Gastrocnemius medialis (tissue), 4 donors: Measurements from ENCODE around the gene PLCL1. TPM values are rescaled to one million over a fixed set of nuclear protein-coding genes. Genes with fewer than 3 reads are reported as not detected.

ENCODE experiments used
- ATAC-seq, 2 donors: fragments of 150-250 bp; one replicate each; pipeline ENCODE4 v1.9.1; 2016
- DNase-seq, 2 donors: peaks; one replicate each; pipeline ENCODE4 v3.0.0-alpha.2; 2019
- H3K27ac ChIP-seq, 4 donors: fragments of 200-600 bp; sonication (generic); 1 replicate in 1 of 4; 2 replicates in 3 of 4; pipeline ENCODE4 v1.5.1; 2016 to 2018; ENCODE audit warnings: mild to moderate bottlenecking in 2 of 4, moderate library complexity in 1 of 4
- H3K27me3 ChIP-seq, 3 donors: fragments of 200-600 bp; sonication (generic) in 2 of 3; 1 replicate in 1 of 3; 2 replicates in 2 of 3; pipeline versions ENCODE4 v1.5.1 to v1.6.0; 2016 to 2019; ENCODE audit warnings: mild to moderate bottlenecking in 1 of 3, moderate library complexity in 1 of 3
- H3K36me3 ChIP-seq, 2 donors: fragments of 200-600 bp; sonication (generic) in 1 of 2; one replicate each; pipeline ENCODE4 v1.5.1; 2017 to 2018
- H3K4me1 ChIP-seq, 2 donors: fragments of 200-600 bp; sonication (generic) in 1 of 2; one replicate each; pipeline ENCODE4 v1.5.1; 2016 to 2017; ENCODE audit warnings: mild to moderate bottlenecking in 2 of 2
- H3K4me3 ChIP-seq, 4 donors: fragments of 200-600 bp; sonication (generic) in 3 of 4; 1 replicate in 1 of 4; 2 replicates in 3 of 4; pipeline ENCODE4 v1.5.1; 2016 to 2019; ENCODE audit warnings: mild to moderate bottlenecking in 2 of 4
- H3K9me3 ChIP-seq, 3 donors: fragments of 200-600 bp; sonication (generic) in 2 of 3; 1 replicate in 1 of 3; 2 replicates in 2 of 3; pipeline ENCODE4 v1.5.1; 2016 to 2019
- POLR2A ChIP-seq, 2 donors: fragments of 450-650 bp; IDR thresholded peaks; one replicate each; pipeline ENCODE4 v1.6.1; 2017; ENCODE audit warnings: antibody characterized with exemption in 2 of 2, mild to moderate bottlenecking in 2 of 2, moderate library complexity in 2 of 2
- in situ Hi-C, 4 donors: fragments of 200-750 bp; cut with MboI; loops; one replicate each; pipeline versions ENCODE4 v1.15.0 to v1.8.0; 2017; ENCODE audit warnings: low sequenced_read_pairs in 4 of 4
- intact Hi-C: fragments of 100-400 bp; cut with DNase I; formaldehyde crosslinking; loops from one replicate; pipeline ENCODE4 v1.15.1; 2023; ENCODE audit warnings: low total_unique reads
- total RNA-seq, 4 donors: library from RNA; depleted of rRNA; stranded (reverse); fragments of >200 nt; gene quantifications; one replicate each; pipeline versions ENCODE4 v1.1.0 to v1.2.3, GENCODE V29; 2016
- TF ChIP-seq, protein P1 (sequence below), 5 experiments: fragments of 450-650 bp in 3 of 5; fragments of 200-600 bp in 2 of 5; sonication (generic) in 2 of 5; IDR thresholded peaks in 4 of 5; conservative IDR thresholded peaks in 1 of 5; 1 replicate in 4 of 5; 2 replicates in 1 of 5; pipeline ENCODE4 v1.5.1; 2016 to 2019; ENCODE audit warnings: antibody characterized with exemption in 5 of 5, mild to moderate bottlenecking in 3 of 5, moderate library complexity in 3 of 5

The PLCL1 gene
- total RNA-seq, 4 donors from 2014 or later = 5.9 to 10.7 (median 9.8) TPM

DNA sequence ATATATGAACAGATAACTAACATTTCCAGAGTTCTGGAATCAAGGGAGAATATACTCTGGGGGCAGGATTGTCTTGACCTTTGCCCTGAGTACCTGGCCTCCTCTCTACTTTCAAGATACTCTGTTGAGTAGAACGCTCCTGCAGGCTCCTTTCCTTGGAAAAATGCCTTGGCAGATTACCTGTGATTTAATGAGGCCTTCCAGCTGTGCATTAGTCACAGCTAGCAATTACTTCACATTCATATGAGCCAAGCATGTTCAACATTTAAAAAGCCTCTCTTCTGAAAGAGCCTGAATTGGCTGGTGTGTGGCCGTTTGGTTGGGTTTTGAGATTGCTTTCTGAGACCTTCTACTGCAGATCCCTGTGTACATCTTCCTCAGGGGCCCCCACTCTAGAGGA, 142.2 kb downstream of the PLCL1 start:
- Histone ChIP-seq H3K27me3 (no peaks in the 10 kb centered on the region), H3K9me3 (no peaks in the 10 kb centered on the region), H3K36me3 (no peaks in the 10 kb centered on the region), H3K4me3 (no peak overlapping the region), H3K4me1 (peaks cover 57 to 58% of the 10 kb centered on the region in 2 donors), H3K27ac (peak overlapping the region in 1 of 4 donors; percentile 47)
- TF ChIP-seq POLR2A (IDR thresholded peaks at IDR 0.05) = no peak
- TF ChIP-seq, protein P1, sequence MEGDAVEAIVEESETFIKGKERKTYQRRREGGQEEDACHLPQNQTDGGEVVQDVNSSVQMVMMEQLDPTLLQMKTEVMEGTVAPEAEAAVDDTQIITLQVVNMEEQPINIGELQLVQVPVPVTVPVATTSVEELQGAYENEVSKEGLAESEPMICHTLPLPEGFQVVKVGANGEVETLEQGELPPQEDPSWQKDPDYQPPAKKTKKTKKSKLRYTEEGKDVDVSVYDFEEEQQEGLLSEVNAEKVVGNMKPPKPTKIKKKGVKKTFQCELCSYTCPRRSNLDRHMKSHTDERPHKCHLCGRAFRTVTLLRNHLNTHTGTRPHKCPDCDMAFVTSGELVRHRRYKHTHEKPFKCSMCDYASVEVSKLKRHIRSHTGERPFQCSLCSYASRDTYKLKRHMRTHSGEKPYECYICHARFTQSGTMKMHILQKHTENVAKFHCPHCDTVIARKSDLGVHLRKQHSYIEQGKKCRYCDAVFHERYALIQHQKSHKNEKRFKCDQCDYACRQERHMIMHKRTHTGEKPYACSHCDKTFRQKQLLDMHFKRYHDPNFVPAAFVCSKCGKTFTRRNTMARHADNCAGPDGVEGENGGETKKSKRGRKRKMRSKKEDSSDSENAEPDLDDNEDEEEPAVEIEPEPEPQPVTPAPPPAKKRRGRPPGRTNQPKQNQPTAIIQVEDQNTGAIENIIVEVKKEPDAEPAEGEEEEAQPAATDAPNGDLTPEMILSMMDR (IDR thresholded peaks at IDR 0.05 in 4 of 5, conservative IDR thresholded peaks at IDR 0.05 in 1 of 5) = no peak
- ATAC-seq (peak in 1 of 2 donors; percentile 55), DNase-seq (peak in 1 of 2 donors; percentile 10)
- in situ Hi-C loops (no loop called here), intact Hi-C loops (no loop called here)

DNA sequence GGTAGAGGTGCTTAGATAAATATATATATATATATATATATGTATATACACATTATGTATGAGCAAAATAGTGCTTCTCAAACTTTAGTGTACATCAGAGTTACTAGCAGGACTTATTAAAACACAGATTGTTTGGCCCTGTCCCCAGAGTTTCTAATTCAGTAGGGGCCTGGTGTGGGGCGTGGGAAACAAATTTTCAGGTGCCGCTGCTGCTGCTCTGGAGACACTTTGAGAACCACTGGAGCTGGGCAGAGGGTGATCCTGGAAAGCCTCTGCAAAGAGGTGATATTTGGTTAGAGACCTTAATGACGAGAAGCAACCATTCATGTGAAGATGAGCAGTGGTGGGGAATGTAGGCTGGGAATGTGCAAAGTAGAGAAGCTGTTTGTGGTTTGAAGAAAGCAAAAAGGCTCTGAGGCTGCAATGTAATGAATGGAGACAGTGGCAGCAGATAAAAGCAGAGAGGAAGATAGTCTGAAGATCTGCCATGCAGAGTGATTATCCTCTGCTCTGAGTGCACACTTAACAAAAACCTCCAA, 142.9 kb downstream of the PLCL1 start:
- H3K9me3 ChIP-seq = no peaks in the 10 kb centered on the region
- DNase-seq (no peak), ATAC-seq (no peak)
- peaks cover 59 to 64% of the 10 kb centered on the region in 2 donors for H3K4me1 ChIP-seq
- intact Hi-C loops (no loop called here), in situ Hi-C loops (no loop called here)
- no peak overlapping the region for H3K27ac ChIP-seq
- no peak overlapping the region for H3K4me3 ChIP-seq
- no peaks in the 10 kb centered on the region for H3K36me3 ChIP-seq
- no peaks in the 10 kb centered on the region for H3K27me3 ChIP-seq
- TF ChIP-seq POLR2A (IDR thresholded peaks at IDR 0.05) = no peak
- TF ChIP-seq, protein P1 (IDR thresholded peaks at IDR 0.05 in 4 of 5, conservative IDR thresholded peaks at IDR 0.05 in 1 of 5) = no peak

DNA sequence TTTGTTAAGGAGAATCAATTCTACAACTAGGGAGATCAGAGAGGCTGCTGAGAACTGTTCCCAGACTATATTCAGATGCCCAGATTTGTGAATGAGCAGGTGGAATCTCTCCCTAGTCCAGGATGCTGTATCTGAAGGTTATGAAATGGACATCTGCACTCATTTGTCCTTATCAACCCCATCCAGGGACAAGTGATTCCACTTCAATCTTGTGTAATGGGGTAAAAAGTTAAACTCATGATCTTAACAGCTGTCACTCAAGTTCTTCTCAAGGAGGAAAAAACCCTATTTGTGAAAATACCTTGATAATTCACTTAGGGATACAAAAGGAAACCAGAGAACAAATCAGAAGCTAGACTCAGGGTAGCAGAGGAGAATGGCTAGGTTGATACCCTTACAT, 144.8 kb downstream of the PLCL1 start:
- H3K36me3 ChIP-seq = no peaks in the 10 kb centered on the region
- intact Hi-C loops (no loop called here), in situ Hi-C loops (no loop called here)
- ATAC-seq = no peak
- peaks cover 56 to 57% of the 10 kb centered on the region in 2 donors for H3K4me1 ChIP-seq
- peak overlapping the region in 2 of 4 donors; percentile 44 for H3K27ac ChIP-seq
- no peaks in the 10 kb centered on the region for H3K27me3 ChIP-seq
- H3K9me3 ChIP-seq = no peaks in the 10 kb centered on the region
- no peak for DNase-seq
- TF ChIP-seq, protein P1 (IDR thresholded peaks at IDR 0.05 in 4 of 5, conservative IDR thresholded peaks at IDR 0.05 in 1 of 5) = no peak
- H3K4me3 ChIP-seq = no peak overlapping the region

DNA sequence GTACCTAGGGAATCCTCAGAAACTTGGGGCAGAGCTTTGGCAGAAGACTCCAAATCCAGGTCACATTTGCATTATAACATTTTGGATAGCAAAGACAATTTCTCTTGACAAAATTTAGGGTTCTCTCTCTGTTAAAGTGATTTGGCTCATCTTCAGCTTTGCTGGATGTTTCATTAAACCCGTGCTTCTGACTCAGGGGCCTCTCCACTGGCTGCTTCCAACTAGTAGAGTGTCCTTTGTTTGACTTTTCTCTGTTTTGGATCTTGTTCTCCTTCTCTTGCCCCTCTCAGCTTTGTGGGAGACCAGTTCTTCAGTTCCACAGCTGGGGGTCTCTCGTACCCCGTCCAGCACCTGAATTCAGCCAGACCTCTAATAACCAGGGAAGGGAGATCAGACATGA, 145.6 kb downstream of the PLCL1 start:
- Histone ChIP-seq H3K4me1 (peaks cover 52 to 54% of the 10 kb centered on the region in 2 donors), H3K9me3 (no peaks in the 10 kb centered on the region), H3K27me3 (no peaks in the 10 kb centered on the region), H3K36me3 (no peaks in the 10 kb centered on the region), H3K4me3 (no peak overlapping the region), H3K27ac (peak overlapping the region in 3 of 4 donors; percentile 44 to 48 (median 44))
- intact Hi-C loops = no loop called here
- in situ Hi-C loops = no loop called here
- TF ChIP-seq, protein P1 (IDR thresholded peaks at IDR 0.05 in 4 of 5, conservative IDR thresholded peaks at IDR 0.05 in 1 of 5) = no peak
- TF ChIP-seq POLR2A (IDR thresholded peaks at IDR 0.05) = no peak
- no peak for DNase-seq
- ATAC-seq = no peak

DNA sequence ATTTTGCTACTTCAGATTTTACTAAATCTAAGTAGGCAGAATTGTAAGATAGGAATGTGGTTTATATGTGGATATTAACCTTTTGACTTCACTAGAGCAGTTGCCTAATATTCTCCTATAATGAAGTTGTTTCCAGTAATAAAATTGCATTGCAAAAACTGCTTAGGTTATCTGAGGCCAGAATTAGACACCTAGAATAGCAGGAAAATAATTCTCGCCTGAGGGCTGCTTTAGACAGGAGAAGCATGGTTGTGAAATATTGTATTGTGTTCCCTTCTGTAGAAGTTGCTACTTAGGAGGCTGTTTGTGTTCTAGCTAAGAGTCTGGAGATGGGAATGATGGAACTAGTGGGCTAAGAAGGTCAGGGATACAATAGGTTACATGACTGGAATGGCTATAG, 146.3 kb downstream of the PLCL1 start:
- intact Hi-C loops (no loop called here), in situ Hi-C loops (no loop called here)
- H3K27ac ChIP-seq = peak overlapping the region in 3 of 4 donors; percentile 44 to 48 (median 44)
- DNase-seq (no peak), ATAC-seq (peak; percentile 85 to 91)
- H3K36me3 ChIP-seq = no peaks in the 10 kb centered on the region
- TF ChIP-seq POLR2A (IDR thresholded peaks at IDR 0.05) = no peak
- TF ChIP-seq, protein P1 (IDR thresholded peaks at IDR 0.05 in 4 of 5, conservative IDR thresholded peaks at IDR 0.05 in 1 of 5) = no peak
- H3K27me3 ChIP-seq = no peaks in the 10 kb centered on the region
- peaks cover 47 to 49% of the 10 kb centered on the region in 2 donors for H3K4me1 ChIP-seq
- no peak overlapping the region for H3K4me3 ChIP-seq
- H3K9me3 ChIP-seq = no peaks in the 10 kb centered on the region
